RPMI7951 (cell line): ENCODE results near the gene ZNF654. TPM values are rescaled to one million over a fixed set of nuclear protein-coding genes. Genes with fewer than 3 reads are reported as not detected.

ENCODE experiments used
- total RNA-seq: library from RNA; depleted of rRNA; stranded (reverse); fragments of >200 nt; shearing (Covaris generic); gene quantifications from 2 replicates; pipeline ENCODE4 v1.2.3, GENCODE V29; 2014; rRNA removed

The ZNF654 gene
- total RNA-seq, 1 experiment from 2014 or later: 18.1 TPM

Other genes starting within 250 kb of the ZNF654 start
- 82.3 and 94.9 TPM in 2 replicates for gene CGGBP1, start 250 bp upstream of the ZNF654 start, total RNA-seq
- gene C3orf38, start 90.7 kb downstream of the ZNF654 start, total RNA-seq: 25.6 and 29.9 TPM in 2 replicates